Activated T-cell treated with anti-CD3 and anti-CD28 coated beads, Interleukin-2, amount 50 U/mL, for 72 hours (primary cell): Measurements from ENCODE around the gene F8. TPM values are rescaled to one million over a fixed set of nuclear protein-coding genes. Genes with fewer than 3 reads are reported as not detected.

ENCODE experiments used
- ATAC-seq, 2 donors: fragments of 150-1000 bp; cut with Tn5 transposase; replicated peaks in 1 of 2; 2 replicates each; pipeline ENCODE4 v1.10.0; 2021; ENCODE audit warnings: moderate library complexity in 2 of 2, mild to moderate bottlenecking in 1 of 2
- DNase-seq, 2 donors: peaks; one replicate each; pipeline ENCODE4 v3.0.0; 2021 to 2022; ENCODE audit warnings: mixed read lengths in 1 of 2
- H3K27ac Mint-ChIP-seq: one replicate; pipeline ENCODE4 v1.8.0; 2022; ENCODE audit warnings: mild to moderate bottlenecking, moderate library complexity, mixed read lengths
- H3K27me3 Mint-ChIP-seq: one replicate; pipeline ENCODE4 v1.8.0; 2022; ENCODE audit warnings: low read depth, mixed read lengths
- H3K36me3 Mint-ChIP-seq, 2 donors: one replicate each; pipeline ENCODE4 v1.8.0; 2022; ENCODE audit warnings: mixed read lengths in 2 of 2, mild to moderate bottlenecking in 1 of 2; ENCODE audit not compliant: insufficient read depth in 2 of 2
- H3K4me1 Mint-ChIP-seq: one replicate; pipeline ENCODE4 v1.8.0; 2022; ENCODE audit warnings: low read depth, mixed read lengths
- H3K4me3 Mint-ChIP-seq, 2 donors: one replicate each; pipeline ENCODE4 v1.8.0; 2022; ENCODE audit warnings: mild to moderate bottlenecking in 2 of 2, mixed read lengths in 2 of 2, moderate library complexity in 2 of 2
- H3K9me3 Mint-ChIP-seq, 2 donors: one replicate each; pipeline ENCODE4 v1.8.0; 2022; ENCODE audit warnings: mixed read lengths in 2 of 2
- total RNA-seq, 2 donors: library from RNA; stranded (reverse); gene quantifications; one replicate each; pipeline ENCODE4 v1.2.3, GENCODE V29; 2022

F8 gene
- total RNA-seq, 2 donors from 2014 or later: 15.0 to 19.5 TPM

DNA sequence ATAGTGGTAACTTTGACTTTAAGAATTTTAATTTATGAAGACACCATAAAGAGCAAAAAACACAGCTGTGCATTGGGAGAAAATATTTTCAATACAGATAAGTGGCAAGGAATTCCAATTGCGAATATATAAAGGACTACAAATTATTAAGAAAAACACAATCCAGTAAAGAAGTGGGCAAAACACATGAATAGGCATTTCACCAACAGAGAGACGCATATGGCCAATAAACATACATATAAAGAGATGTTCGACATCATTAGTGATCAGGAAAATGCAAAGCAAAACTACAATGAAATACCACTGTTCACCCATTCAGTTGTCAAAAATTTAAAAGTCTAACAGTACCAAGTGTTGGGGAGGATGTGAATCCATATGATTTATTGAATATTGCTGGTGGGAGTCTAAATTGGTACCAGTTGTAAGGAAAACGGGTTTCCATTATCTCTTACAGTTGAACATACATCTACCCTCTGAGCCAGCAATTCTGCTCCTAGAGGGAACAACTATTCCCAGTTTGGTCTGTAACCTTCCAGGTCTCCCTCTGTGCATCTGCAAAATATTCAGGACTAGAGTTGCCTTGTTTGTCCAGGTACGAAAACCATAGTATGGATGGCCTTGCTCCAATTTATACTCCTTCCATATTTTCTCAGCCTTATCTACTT is 215.6 kb downstream of the F8 start:
- Mint-ChIP-seq H3K4me1 (peaks cover 37% of the 10 kb centered on the region), H3K27me3 (peaks cover 17% of the 10 kb centered on the region), H3K27ac (no peak overlapping the region), H3K36me3 (no peaks in the 10 kb centered on the region), H3K4me3 (no peak overlapping the region), H3K9me3 (peaks cover 0 to 3% of the 10 kb centered on the region in 2 donors)
- DNase-seq (no peak), ATAC-seq (no peak)

DNA sequence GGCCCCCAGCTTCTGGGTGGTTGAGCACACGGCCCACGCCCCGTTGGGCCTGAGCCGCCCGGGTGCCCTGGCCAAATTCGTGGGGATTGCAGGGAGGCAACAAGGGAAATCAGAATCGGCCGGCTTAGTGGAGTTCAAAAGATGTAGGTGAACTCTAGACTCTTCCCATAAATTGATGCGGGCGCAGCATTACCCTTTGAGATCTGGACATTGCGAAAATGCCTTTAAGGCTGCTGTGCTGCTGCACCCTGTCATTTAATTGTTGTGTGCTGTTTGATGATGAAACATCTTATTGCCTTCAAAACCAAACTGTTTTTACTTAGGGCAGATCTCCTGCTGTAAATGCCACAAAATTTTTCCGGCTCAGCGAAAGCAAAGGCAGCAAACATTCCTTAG is 216.8 kb downstream of the F8 start:
- peak overlapping the region; percentile 19 for H3K27ac Mint-ChIP-seq
- H3K36me3 Mint-ChIP-seq: no peaks in the 10 kb centered on the region
- peaks cover 0 to 3% of the 10 kb centered on the region in 2 donors for H3K9me3 Mint-ChIP-seq
- H3K4me1 Mint-ChIP-seq: peaks cover 45% of the 10 kb centered on the region
- H3K4me3 Mint-ChIP-seq: peak overlapping the region; percentile 88 to 89
- DNase-seq (no peak), ATAC-seq (no peak)
- H3K27me3 Mint-ChIP-seq: peaks cover 12% of the 10 kb centered on the region

DNA sequence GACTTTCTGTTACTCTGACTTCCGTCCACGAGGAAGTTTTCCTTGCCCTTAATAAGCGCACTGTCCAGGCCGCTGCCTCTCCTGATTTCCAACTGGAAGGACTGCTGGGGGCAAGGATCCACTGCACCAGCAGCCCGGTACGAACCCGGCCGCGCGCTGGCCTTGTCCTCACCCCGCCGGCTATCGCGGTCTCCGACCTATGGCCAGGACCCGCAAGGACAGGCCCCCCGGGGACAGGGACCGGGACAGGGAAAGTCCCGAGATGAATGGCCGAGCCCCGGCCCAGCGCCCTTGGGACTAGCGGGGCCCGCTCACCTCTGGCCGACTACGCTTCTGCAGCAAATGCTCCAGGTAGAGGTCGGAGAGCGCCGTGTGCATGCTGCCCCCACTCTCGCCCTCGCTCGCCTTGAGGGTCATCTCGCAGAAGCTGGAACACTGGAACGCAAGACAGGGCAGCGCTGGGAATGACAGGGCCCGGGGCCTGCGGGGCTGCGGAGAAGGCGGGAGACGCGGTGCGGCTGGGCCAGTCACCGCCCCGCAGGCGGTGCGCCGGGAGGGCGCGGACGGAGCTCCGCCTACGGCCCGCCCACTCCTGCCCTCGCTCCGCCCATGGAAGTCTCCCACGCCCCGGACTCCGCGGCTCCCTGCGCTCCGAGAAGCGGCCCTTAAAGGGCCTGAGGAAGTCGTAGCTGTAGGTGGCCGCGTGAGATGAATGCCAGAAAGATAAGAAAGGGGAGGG is 217.4 kb downstream of the F8 start, which contains the start of gene MPP1:
TSS of gene MPP1 (minus strand) at position 529 of the 739 bp plus-strand sequence. CDS start at position 417, 112 bp downstream.
- H3K4me1 Mint-ChIP-seq: peaks cover 51% of the 10 kb centered on the region
- peak within 1 kb of the TSS; percentile 88 to 89 for H3K4me3 Mint-ChIP-seq
- no peaks in the 10 kb centered on the region for H3K36me3 Mint-ChIP-seq
- ATAC-seq: peak; percentile 85 to 86
- H3K9me3 Mint-ChIP-seq: peaks cover 0 to 3% of the 10 kb centered on the region in 2 donors
- peaks cover 12% of the 10 kb centered on the region for H3K27me3 Mint-ChIP-seq
- DNase-seq: peak; percentile 78 to 85
- H3K27ac Mint-ChIP-seq: peak within 1 kb of the TSS; percentile 19

DNA sequence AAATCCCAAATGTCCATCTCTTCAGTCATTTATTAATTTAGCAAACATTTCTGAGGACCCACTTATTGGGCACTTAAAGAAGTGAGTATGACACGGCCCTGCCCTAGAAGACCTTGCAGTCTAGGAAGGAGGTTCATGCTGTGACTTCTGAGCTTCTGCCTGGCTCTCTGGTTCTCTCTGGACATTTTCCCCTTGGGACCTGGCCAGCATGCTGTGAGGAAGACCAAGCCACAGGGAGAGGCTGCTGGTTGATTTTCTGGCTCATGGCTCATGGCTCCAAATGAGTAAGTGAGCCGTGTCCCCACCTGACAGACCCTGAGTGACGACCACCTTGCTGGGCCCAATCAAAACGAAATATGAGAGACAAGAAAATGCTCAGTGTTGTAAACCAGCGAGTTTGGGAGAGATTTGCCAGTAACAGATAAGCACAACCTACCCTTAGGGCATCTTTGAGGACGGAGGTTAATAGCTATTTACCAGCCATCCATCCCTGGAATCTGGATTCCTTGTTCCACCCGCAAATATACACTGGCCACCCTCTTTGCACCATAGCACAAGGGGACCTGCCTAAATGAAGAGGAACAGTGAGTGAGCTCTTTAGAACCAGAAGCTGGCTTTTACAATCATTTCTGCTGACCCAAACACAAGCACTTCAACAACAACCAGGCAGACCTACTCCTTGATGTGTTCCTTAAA is 218.1 kb downstream of the F8 start:
- H3K27ac Mint-ChIP-seq: no peak overlapping the region

DNA sequence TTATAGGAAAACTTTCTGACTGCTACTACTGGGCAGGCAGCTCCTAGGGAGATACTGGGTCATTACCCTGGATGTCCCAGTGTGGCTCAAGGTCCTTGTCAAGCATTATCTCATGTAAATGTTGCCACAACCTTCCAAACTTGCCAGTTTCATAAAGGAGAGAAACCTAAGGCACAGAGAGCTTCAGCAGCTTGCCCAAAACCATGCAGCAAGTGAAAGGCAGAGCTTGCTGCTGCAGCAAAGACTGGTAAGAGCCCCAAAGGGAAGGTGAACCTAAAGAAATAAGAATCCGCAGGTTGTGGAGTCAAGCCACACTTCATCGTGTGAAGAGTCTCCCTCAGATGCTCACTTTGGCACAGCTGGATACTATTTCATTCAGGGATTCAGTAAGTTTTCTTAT is 219.6 kb downstream of the F8 start:
- DNase-seq (no peak), ATAC-seq (no peak)
- Mint-ChIP-seq H3K36me3 (no peaks in the 10 kb centered on the region), H3K27me3 (peaks cover 19% of the 10 kb centered on the region), H3K4me3 (peak overlapping the region; percentile 32 to 88), H3K27ac (no peak overlapping the region), H3K9me3 (peaks cover 0 to 3% of the 10 kb centered on the region in 2 donors), H3K4me1 (peaks cover 66% of the 10 kb centered on the region)

More for the DNA sequence above, 218.1 kb downstream of the F8 start:
- peaks cover 19% of the 10 kb centered on the region for H3K27me3 Mint-ChIP-seq
- H3K4me1 Mint-ChIP-seq: peaks cover 52% of the 10 kb centered on the region
- no peaks in the 10 kb centered on the region for H3K36me3 Mint-ChIP-seq
- H3K9me3 Mint-ChIP-seq: peaks cover 0 to 3% of the 10 kb centered on the region in 2 donors
- H3K4me3 Mint-ChIP-seq: peak overlapping the region; percentile 88 to 89
- no peak for ATAC-seq
- no peak for DNase-seq

DNA sequence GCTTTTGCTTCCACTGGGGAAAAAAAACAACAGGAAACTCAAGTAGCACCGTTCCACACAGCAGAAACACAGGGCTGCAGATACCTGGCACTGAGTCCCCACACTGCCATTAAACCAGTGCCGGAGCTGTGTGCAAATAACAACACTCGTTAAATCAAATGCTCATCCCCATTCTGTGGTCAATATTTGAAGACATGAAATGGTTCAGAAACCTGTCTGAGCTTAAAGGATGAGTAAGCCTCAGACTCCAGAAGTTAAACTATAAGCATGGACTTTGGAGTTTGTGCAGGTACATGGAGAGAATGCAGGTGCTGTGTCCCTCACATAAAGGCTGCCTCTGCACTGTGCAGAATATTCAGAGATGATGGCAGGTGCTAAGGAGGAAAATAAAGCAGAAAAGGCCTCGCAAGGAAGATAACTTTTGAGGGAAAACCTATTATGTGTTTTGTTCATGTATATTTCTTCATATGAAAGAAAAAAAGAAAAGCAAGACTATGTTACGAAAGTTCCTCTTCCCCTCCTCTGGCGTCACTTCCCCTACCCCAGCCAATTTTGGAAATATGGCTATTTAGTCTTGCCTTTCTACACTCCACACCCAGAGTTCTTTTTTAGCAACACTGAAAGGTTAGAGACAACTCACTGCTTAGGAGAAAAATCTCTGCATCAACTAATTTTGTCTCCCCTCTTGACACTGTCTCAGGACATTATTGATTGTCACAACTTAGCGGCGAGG is 221.9 kb downstream of the F8 start:
- no peaks in the 10 kb centered on the region for H3K36me3 Mint-ChIP-seq
- H3K9me3 Mint-ChIP-seq: no peaks in the 10 kb centered on the region
- H3K27ac Mint-ChIP-seq: no peak overlapping the region
- H3K4me1 Mint-ChIP-seq: peaks cover 79% of the 10 kb centered on the region
- ATAC-seq (no peak), DNase-seq (no peak)
- H3K27me3 Mint-ChIP-seq: peaks cover 20% of the 10 kb centered on the region
- H3K4me3 Mint-ChIP-seq: peak overlapping the region; percentile 69 to 78

DNA sequence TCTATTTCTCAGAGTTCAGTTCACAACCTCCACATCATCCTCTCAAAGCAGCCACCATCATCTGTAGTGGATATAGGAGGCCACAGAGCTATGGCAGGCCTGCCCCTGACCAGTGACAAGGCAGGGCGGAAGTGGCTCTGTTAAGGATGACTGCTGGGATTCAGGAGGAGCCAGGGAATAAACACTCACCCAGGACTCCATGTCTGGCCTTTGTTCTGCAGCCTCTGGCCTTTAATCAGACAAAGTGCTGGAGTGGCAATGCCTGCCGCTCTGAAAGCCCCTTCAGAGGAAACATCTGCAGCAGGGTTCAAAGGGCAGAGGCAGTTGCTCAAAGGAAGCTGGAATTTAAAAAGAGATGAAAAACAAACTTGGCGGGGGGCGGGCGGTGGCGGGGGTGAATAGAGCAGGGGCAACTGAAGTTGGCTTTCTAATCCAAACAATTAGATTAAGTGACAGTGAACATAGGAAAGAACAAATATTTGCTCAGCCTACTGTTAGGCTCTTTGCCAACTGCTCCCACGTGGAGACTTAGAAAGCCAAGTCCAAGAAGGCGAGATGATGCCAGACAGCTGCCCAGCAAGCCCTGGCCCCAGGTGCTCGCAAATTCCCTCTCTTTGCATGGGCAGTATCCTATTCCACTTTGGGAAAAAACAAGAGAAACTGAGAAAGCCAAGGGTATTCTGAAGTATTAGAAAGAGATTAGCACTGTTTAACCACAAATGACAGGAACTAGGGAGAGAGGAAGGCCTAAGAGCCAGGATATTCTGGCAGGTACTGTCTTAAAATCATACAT is 222.8 kb downstream of the F8 start:
- H3K4me1 Mint-ChIP-seq: peaks cover 77% of the 10 kb centered on the region
- peaks cover 20% of the 10 kb centered on the region for H3K27me3 Mint-ChIP-seq
- DNase-seq (no peak), ATAC-seq (no peak)
- peak overlapping the region; percentile 69 to 78 for H3K4me3 Mint-ChIP-seq
- no peaks in the 10 kb centered on the region for H3K9me3 Mint-ChIP-seq
- no peaks in the 10 kb centered on the region for H3K36me3 Mint-ChIP-seq
- H3K27ac Mint-ChIP-seq: peak overlapping the region; percentile 90

DNA sequence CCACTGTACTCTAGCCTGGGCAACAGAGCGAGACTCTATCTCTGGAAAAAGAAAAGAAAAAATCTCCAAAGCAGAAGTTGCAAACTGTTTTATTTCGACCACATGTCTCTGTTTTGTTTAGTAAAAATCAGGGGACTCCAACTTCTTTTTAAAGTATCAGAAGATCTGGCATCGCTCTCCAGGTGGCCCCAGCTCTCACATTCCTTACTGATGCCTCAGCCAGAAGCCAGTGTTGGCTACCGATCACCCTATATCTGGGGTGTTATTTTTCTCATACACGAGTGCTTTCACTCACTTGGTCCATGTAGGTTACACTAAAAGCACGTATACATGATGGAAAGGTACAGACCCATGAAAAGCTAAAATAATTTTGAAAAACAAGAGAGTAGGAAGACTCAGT is 225.5 kb downstream of the F8 start:
- Mint-ChIP-seq H3K4me3 (no peak overlapping the region), H3K36me3 (no peaks in the 10 kb centered on the region), H3K9me3 (no peaks in the 10 kb centered on the region), H3K27me3 (peaks cover 20% of the 10 kb centered on the region), H3K4me1 (peaks cover 53% of the 10 kb centered on the region), H3K27ac (no peak overlapping the region)
- no peak for DNase-seq
- ATAC-seq: no peak

DNA sequence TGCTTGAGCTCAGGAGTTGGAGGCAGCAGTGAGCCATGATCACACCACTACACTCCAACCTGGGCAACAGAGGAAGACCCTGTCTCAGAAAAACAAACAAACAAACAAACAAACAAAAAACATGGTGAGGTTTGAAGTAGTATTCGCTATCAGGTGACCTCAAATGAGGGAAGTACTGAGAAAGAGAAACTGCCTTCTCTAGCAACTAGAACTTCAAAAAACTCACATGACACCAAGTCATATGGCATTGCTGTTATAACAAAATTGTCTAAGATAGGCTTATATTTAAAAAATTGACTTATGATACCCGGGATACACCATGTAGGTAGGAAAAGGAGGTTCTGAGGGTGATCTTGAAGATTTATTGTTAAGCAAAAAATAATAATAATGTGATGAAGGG is 227.5 kb downstream of the F8 start:
- Mint-ChIP-seq H3K27me3 (peaks cover 19% of the 10 kb centered on the region), H3K27ac (no peak overlapping the region), H3K9me3 (no peaks in the 10 kb centered on the region)

DNA sequence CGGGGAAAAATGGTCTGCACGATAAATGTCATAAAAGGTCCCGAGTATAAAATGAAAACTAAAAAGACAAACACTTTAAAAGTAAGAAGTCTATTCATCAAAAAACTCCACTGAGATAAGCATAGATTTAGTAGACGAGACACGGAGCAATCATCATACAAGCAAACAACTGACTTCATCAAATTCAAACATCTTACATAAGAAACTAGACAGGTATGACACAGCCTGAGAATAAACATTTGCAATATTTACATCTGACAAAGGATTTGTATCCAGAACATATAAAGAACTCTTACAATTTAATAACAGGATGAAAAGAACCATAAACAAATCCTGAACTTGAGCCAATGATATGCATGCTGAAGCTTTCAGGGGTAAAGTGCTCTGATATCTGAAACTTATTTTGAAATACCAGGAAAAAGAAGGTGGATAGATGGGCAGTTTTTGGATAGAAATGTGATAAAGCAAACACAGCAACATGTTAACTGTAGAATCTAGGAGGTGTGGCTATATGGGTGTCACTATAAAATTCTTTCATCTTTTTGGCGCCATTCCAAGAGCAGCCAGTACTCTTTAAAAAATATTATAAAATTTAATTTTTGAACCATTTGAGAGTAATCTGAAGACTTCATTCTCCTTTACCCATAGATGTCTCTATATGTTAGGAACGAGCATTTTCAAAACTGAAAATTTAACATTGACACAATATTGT is 229.3 kb downstream of the F8 start:
- H3K9me3 Mint-ChIP-seq: no peaks in the 10 kb centered on the region
- peaks cover 8% of the 10 kb centered on the region for H3K27me3 Mint-ChIP-seq
- H3K4me3 Mint-ChIP-seq: no peak overlapping the region
- no peak overlapping the region for H3K27ac Mint-ChIP-seq
- ATAC-seq (no peak), DNase-seq (no peak)
- peaks cover 20% of the 10 kb centered on the region for H3K4me1 Mint-ChIP-seq
- no peaks in the 10 kb centered on the region for H3K36me3 Mint-ChIP-seq

More for the DNA sequence above, 227.5 kb downstream of the F8 start:
- ATAC-seq (no peak), DNase-seq (no peak)
- Mint-ChIP-seq H3K4me1 (peaks cover 37% of the 10 kb centered on the region), H3K36me3 (no peaks in the 10 kb centered on the region), H3K4me3 (no peak overlapping the region)

DNA sequence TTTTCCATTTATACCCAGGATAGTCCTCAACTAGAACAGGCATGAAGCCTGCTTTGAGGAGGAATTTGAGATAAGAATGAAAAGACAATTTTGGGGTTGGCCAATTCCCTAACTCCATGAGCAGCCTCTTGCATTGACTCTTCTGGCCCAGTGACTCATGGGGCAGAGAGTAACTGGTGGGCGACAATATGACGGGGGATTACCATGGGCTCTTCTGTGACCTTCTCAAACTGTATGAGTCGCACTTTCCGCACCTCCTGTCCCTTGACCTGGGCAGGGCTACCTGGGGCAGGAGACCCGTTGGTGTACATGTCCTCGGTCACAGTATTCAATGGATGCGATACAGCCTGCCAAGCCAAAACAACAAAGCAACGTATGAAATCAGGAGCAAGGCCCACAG is 230.6 kb downstream of the F8 start:
- DNase-seq (peak in 1 of 2 donors; percentile 25), ATAC-seq (peak; percentile 47 to 69)
- Mint-ChIP-seq H3K4me1 (peaks cover 7% of the 10 kb centered on the region), H3K27ac (no peak overlapping the region), H3K4me3 (no peak overlapping the region), H3K36me3 (no peaks in the 10 kb centered on the region), H3K9me3 (no peaks in the 10 kb centered on the region), H3K27me3 (peaks cover 7% of the 10 kb centered on the region)

DNA sequence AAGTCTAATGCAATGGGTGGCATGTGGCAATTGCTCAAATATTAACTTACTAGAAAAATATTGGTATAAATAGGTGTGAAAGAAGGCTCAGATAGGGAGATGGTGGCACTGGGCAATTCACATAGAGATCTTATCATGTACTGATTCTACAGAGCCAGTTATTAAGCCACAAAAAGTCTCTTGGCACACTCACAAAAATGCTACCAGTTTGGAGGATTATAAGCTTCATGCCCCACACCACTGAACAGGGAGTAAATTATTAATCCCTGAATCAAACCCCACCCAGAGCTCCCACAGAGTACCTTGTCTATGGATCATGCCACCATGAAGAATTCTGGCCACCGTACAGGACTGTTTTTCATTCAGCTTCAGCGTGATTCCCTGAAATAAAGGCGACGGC is 231.1 kb downstream of the F8 start:
- Mint-ChIP-seq H3K4me1 (peaks cover 3% of the 10 kb centered on the region), H3K27me3 (peaks cover 2% of the 10 kb centered on the region), H3K36me3 (no peaks in the 10 kb centered on the region), H3K27ac (no peak overlapping the region), H3K4me3 (no peak overlapping the region), H3K9me3 (no peaks in the 10 kb centered on the region)
- no peak for DNase-seq
- ATAC-seq: no peak
